Measurements from ENCODE around the gene PKDCC. TPM values are rescaled to one million over a fixed set of nuclear protein-coding genes. Genes with fewer than 3 reads are reported as not detected.

Gene PKDCC
- total RNA-seq, 1 donor from 2014 or later, result not detected

- H3K4me1 Mint-ChIP-seq, result no peaks in the 10 kb centered on the region
- no peak for DNase-seq
- intact Hi-C loops (cut with micrococcal nuclease), result no loop called here
- no peaks in the 10 kb centered on the region for H3K9me3 Mint-ChIP-seq
- no peaks in the 10 kb centered on the region for H3K36me3 Mint-ChIP-seq (ENCODE audit: low read depth)
- no peak overlapping the region for H3K4me3 Mint-ChIP-seq
- peaks cover 12% of the 10 kb centered on the region for H3K27me3 Mint-ChIP-seq
- no peak for TF ChIP-seq CTCF (IDR thresholded peaks at IDR 0.05)
- ATAC-seq (ENCODE audit: low read depth), result no peak
- ChIA-PET POLR2A (no interaction called here), CTCF (no interaction called here)
- no peak overlapping the region for H3K27ac Mint-ChIP-seq
These were observed 9.5 kb downstream of the PKDCC start for GRCh38 chr2:42057159-42057901.

DNA sequence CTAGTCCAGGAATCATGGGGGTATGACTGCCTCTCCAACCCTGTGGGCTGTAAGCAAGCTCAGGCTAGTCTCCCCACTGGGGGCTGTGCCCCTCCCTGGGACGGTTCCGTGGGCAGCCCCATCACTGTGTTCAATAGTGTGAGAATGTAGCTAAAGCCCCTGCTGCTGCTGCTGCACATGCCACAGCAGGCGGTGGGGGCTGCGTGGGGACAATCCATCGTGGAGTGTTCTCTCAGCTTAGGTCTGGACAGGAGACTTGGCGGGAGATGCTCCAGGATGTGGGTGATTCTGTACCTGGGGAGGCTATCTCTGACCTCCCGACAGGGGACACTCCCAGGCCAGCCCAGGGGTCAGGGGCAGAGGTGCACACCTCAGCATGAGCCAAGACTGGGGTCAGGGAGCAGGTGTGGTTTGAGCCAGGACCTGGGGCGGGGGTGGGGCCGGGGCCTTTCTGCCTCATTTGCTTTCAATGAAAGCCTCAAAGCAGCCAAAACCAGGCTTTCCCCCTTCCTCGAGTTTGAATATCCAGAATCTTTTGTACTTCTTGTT, 10.2 kb downstream of the PKDCC start:
- Mint-ChIP-seq H3K27me3 (peaks cover 10% of the 10 kb centered on the region), H3K4me1 (no peaks in the 10 kb centered on the region), H3K9me3 (no peaks in the 10 kb centered on the region), H3K36me3 (ENCODE audit: low read depth) (no peaks in the 10 kb centered on the region), H3K4me3 (no peak overlapping the region), H3K27ac (no peak overlapping the region)
- no peak for TF ChIP-seq CTCF (IDR thresholded peaks at IDR 0.05)
- ATAC-seq (ENCODE audit: low read depth) (no peak), DNase-seq (no peak)
- CTCF ChIA-PET, result no interaction called here
- POLR2A ChIA-PET, result no interaction called here
- intact Hi-C loops (cut with micrococcal nuclease), result no loop called here

GRCh38 chr2:42059261-42059898, 11.6 kb downstream of the PKDCC start:
- POLR2A ChIA-PET, result interaction anchor here (0.6 kb wide), 1 partner anchor 180 kb away, joined by 3 read pairs; no protein-coding TSS in a partner anchor
- intact Hi-C loops (cut with micrococcal nuclease), result no loop called here
- TF ChIP-seq CTCF (IDR thresholded peaks at IDR 0.05), result no peak
- peaks cover 10% of the 10 kb centered on the region for H3K27me3 Mint-ChIP-seq
- no peak overlapping the region for H3K4me3 Mint-ChIP-seq
- CTCF ChIA-PET, result no interaction called here
- H3K36me3 Mint-ChIP-seq (ENCODE audit: low read depth), result no peaks in the 10 kb centered on the region
- H3K9me3 Mint-ChIP-seq, result no peaks in the 10 kb centered on the region
- H3K4me1 Mint-ChIP-seq, result no peaks in the 10 kb centered on the region
- no peak for DNase-seq
- no peak overlapping the region for H3K27ac Mint-ChIP-seq
- ATAC-seq (ENCODE audit: low read depth), result no peak

DNA sequence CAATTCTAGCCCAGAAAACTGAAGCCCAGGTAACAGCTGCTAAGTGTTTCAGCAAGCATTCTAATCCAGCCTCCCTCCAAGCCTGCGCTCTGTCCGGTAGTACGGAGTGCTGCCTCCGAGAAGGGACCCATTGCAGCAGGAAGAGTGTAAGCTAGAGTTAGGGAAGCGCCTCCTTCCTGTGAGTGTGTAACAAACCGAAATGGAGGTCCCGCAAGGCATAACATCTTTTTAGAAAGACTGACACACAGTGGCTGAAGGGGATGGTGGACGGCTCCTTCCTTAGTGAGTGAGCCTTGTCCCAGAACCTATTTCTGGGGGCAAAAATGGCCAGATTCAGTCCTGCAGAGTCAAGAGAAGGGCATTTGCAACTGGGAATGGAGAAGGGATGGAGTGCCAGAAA, 12.2 kb downstream of the PKDCC start:
- intact Hi-C loops (cut with micrococcal nuclease), result no loop called here
- Mint-ChIP-seq H3K27me3 (peaks cover 10% of the 10 kb centered on the region), H3K4me3 (no peak overlapping the region), H3K27ac (no peak overlapping the region), H3K4me1 (no peaks in the 10 kb centered on the region), H3K9me3 (no peaks in the 10 kb centered on the region), H3K36me3 (ENCODE audit: low read depth) (no peaks in the 10 kb centered on the region)
- no peak for TF ChIP-seq CTCF (IDR thresholded peaks at IDR 0.05)
- POLR2A ChIA-PET, result no interaction called here
- no peak for DNase-seq
- CTCF ChIA-PET, result no interaction called here
- no peak for ATAC-seq (ENCODE audit: low read depth)

All from activated B cell treated with CpG ODN at 0.5 μM for 24 hours (primary cell).